ENCODE data around the gene PRRC2B. TPM values are rescaled to one million over a fixed set of nuclear protein-coding genes. Genes with fewer than 3 reads are reported as not detected.

The PRRC2B gene
- total and polyA plus RNA-seq, 4 donors: 10.3 to 44.3 (median 27.0) TPM

DNA sequence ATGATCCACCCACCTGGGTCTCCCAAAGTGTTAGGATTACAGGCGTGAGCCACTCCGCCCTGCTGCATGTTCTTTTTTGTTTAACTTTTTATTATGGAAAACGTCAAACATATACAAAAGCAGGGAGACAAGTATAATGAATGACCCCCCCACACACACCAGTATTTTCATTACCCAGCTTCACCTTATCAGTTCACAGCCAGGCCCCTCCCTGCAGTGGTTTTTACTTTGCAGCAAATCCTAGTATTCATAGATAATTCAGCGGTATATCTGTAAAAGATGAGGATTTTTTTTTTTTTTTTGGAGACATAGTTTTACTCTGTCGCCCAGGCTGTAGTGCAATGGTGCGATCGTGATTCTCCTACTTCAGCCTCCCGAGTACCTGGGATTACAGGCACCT lies 111.1 kb downstream of the PRRC2B start:
- no peak for TF ChIP-seq JUND (IDR thresholded peaks at IDR 0.05)
- Histone ChIP-seq H3K4me1 (ENCODE audit: control insufficient read depth in 4 of 4, insufficient read depth in 4 of 4, low read length in 3 of 4) (peaks cover 6 to 29% (median 16%) of the 10 kb centered on the region in 4 donors), H3K9ac (ENCODE audit: low read depth in 1 of 2, low read length in 2 of 2) (no peak overlapping the region), H3K4me3 (ENCODE audit: low read depth in 1 of 3, low read length in 3 of 3) (no peak overlapping the region), H3K9me3 (ENCODE audit: control insufficient read depth in 4 of 4, low read length in 3 of 4) (no peaks in the 10 kb centered on the region), H3K36me3 (ENCODE audit: control insufficient read depth in 4 of 4, insufficient read depth in 3 of 4, low read depth in 1 of 4, low read length in 3 of 4) (peaks cover 0 to 5% (median 3%) of the 10 kb centered on the region in 4 donors), H3K27me3 (ENCODE audit: control insufficient read depth in 4 of 4, insufficient read depth in 4 of 4, low read length in 3 of 4) (no peaks in the 10 kb centered on the region), H3K27ac (ENCODE audit: low read depth in 1 of 2, low read length in 2 of 2) (no peak overlapping the region)
- DNase-seq (ENCODE audit: low spot score): no peak
- WGBS: 93% methylated on average over 8 of the region's 8 CpGs

DNA sequence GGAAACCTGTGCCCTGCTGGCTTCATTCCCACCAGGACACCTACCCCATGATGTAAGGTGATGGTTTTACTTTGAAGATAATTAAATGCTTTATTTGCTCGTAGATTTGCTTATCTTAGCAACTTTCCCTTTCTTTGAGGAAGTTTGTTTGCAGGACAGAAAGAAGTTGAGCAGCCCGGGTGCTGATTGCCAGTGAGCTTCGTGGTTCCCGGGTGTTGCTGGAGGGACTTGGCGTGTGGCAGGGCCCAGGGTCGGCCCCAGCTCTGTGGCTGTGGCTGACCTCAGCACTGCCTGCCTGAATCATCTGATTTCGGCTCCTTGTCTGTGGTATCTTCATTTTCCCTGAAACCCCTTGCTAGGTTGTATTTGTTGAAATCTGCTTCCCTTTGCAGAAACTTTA lies 117.5 kb downstream of the PRRC2B start:
- Histone ChIP-seq H3K27ac (ENCODE audit: low read depth in 1 of 2, low read length in 2 of 2) (no peak overlapping the region), H3K9me3 (ENCODE audit: control insufficient read depth in 4 of 4, low read length in 3 of 4) (peaks cover 0 to 5% (median 0%) of the 10 kb centered on the region in 4 donors), H3K9ac (ENCODE audit: low read depth in 1 of 2, low read length in 2 of 2) (no peak overlapping the region), H3K4me3 (ENCODE audit: low read depth in 1 of 3, low read length in 3 of 3) (no peak overlapping the region), H3K36me3 (ENCODE audit: control insufficient read depth in 4 of 4, insufficient read depth in 3 of 4, low read depth in 1 of 4, low read length in 3 of 4) (peaks cover 0 to 45% (median 30%) of the 10 kb centered on the region in 4 donors), H3K27me3 (ENCODE audit: control insufficient read depth in 4 of 4, insufficient read depth in 4 of 4, low read length in 3 of 4) (no peaks in the 10 kb centered on the region), H3K4me1 (ENCODE audit: control insufficient read depth in 4 of 4, insufficient read depth in 4 of 4, low read length in 3 of 4) (peaks cover 0 to 2% (median 0%) of the 10 kb centered on the region in 4 donors)
- WGBS: 78% methylated on average over 7 of the region's 7 CpGs
- TF ChIP-seq NR2F2 (IDR thresholded peaks at IDR 0.05): no peak
- TF ChIP-seq, protein P1, sequence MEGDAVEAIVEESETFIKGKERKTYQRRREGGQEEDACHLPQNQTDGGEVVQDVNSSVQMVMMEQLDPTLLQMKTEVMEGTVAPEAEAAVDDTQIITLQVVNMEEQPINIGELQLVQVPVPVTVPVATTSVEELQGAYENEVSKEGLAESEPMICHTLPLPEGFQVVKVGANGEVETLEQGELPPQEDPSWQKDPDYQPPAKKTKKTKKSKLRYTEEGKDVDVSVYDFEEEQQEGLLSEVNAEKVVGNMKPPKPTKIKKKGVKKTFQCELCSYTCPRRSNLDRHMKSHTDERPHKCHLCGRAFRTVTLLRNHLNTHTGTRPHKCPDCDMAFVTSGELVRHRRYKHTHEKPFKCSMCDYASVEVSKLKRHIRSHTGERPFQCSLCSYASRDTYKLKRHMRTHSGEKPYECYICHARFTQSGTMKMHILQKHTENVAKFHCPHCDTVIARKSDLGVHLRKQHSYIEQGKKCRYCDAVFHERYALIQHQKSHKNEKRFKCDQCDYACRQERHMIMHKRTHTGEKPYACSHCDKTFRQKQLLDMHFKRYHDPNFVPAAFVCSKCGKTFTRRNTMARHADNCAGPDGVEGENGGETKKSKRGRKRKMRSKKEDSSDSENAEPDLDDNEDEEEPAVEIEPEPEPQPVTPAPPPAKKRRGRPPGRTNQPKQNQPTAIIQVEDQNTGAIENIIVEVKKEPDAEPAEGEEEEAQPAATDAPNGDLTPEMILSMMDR (IDR thresholded peaks at IDR 0.05; ENCODE audit: low read depth, low read length, missing input control): no peak
- TF ChIP-seq, protein P2, sequence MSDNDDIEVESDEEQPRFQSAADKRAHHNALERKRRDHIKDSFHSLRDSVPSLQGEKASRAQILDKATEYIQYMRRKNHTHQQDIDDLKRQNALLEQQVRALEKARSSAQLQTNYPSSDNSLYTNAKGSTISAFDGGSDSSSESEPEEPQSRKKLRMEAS (IDR thresholded peaks at IDR 0.05): no peak
- TF ChIP-seq, protein P3, sequence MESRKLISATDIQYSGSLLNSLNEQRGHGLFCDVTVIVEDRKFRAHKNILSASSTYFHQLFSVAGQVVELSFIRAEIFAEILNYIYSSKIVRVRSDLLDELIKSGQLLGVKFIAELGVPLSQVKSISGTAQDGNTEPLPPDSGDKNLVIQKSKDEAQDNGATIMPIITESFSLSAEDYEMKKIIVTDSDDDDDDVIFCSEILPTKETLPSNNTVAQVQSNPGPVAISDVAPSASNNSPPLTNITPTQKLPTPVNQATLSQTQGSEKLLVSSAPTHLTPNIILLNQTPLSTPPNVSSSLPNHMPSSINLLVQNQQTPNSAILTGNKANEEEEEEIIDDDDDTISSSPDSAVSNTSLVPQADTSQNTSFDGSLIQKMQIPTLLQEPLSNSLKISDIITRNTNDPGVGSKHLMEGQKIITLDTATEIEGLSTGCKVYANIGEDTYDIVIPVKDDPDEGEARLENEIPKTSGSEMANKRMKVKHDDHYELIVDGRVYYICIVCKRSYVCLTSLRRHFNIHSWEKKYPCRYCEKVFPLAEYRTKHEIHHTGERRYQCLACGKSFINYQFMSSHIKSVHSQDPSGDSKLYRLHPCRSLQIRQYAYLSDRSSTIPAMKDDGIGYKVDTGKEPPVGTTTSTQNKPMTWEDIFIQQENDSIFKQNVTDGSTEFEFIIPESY (IDR thresholded peaks at IDR 0.05): no peak
- TF ChIP-seq HNF4A (conservative IDR thresholded peaks at IDR 0.05): no peak
- no peak for TF ChIP-seq RXRA (IDR thresholded peaks at IDR 0.05)
- TF ChIP-seq FOXA2 (IDR thresholded peaks at IDR 0.05): no peak
- TF ChIP-seq, protein P4, sequence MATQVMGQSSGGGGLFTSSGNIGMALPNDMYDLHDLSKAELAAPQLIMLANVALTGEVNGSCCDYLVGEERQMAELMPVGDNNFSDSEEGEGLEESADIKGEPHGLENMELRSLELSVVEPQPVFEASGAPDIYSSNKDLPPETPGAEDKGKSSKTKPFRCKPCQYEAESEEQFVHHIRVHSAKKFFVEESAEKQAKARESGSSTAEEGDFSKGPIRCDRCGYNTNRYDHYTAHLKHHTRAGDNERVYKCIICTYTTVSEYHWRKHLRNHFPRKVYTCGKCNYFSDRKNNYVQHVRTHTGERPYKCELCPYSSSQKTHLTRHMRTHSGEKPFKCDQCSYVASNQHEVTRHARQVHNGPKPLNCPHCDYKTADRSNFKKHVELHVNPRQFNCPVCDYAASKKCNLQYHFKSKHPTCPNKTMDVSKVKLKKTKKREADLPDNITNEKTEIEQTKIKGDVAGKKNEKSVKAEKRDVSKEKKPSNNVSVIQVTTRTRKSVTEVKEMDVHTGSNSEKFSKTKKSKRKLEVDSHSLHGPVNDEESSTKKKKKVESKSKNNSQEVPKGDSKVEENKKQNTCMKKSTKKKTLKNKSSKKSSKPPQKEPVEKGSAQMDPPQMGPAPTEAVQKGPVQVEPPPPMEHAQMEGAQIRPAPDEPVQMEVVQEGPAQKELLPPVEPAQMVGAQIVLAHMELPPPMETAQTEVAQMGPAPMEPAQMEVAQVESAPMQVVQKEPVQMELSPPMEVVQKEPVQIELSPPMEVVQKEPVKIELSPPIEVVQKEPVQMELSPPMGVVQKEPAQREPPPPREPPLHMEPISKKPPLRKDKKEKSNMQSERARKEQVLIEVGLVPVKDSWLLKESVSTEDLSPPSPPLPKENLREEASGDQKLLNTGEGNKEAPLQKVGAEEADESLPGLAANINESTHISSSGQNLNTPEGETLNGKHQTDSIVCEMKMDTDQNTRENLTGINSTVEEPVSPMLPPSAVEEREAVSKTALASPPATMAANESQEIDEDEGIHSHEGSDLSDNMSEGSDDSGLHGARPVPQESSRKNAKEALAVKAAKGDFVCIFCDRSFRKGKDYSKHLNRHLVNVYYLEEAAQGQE (IDR thresholded peaks at IDR 0.05): no peak
- no peak for TF ChIP-seq SP1 (IDR thresholded peaks at IDR 0.05)
- TF ChIP-seq TAF1 (conservative IDR thresholded peaks at IDR 0.05): no peak
- no peak for TF ChIP-seq GABPA (IDR thresholded peaks at IDR 0.05 in 1 of 2, conservative IDR thresholded peaks at IDR 0.05 in 1 of 2)
- TF ChIP-seq, protein P5, sequence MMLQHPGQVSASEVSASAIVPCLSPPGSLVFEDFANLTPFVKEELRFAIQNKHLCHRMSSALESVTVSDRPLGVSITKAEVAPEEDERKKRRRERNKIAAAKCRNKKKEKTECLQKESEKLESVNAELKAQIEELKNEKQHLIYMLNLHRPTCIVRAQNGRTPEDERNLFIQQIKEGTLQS (IDR thresholded peaks at IDR 0.05): no peak
- no peak for TF ChIP-seq YY1 (IDR thresholded peaks at IDR 0.05)
- no peak for DNase-seq (ENCODE audit: low spot score)

Measured in liver (tissue), 9 donors.